IMR-90 (cell line): ENCODE data around the gene ZNF469. TPM values are rescaled to one million over a fixed set of nuclear protein-coding genes. Genes with fewer than 3 reads are reported as not detected.
A peak's percentile ranks its signal among the peaks of the same experiment; 100 is the strongest.

Experiments
- ATAC-seq: fragments of 200-7000 bp; cut with Tn5 transposase; 2 replicates; pipeline ENCODE4 v1.9.1; 2020; ENCODE audit warnings: low read depth, mild to moderate bottlenecking, moderate library complexity
- BruUV-seq: library from RNA; stranded (reverse); fragments of 400-500 nt; replicated peaks from 2 replicates; lab custom pipeline; 2021; lab: Mats Ljungman, UMichigan
- CTCF ChIA-PET: fragments of 300-600 bp; formaldehyde crosslinking; extraction: SDS; loops from one replicate; lab custom pipeline; 2021; ENCODE audit warnings: antibody characterized with exemption; lab: Yijun Ruan, JAX
- POLR2A ChIA-PET: fragments of 300-600 bp; sonication (Branson Sonifier 250); formaldehyde crosslinking; loops from one replicate; lab custom pipeline; 2022; ENCODE audit warnings: antibody characterized with exemption; ENCODE audit not compliant: unreplicated experiment; lab: Charles Lee
- DNase-seq: peaks from one replicate; pipeline ENCODE4 v3.0.0; 2013
- H2AFZ ChIP-seq: replicated peaks from 2 replicates; pipeline ENCODE3; 2013; ENCODE audit warnings: low read length, mild to moderate bottlenecking; ENCODE audit not compliant: poor library complexity
- H2AK5ac ChIP-seq: 2 replicates; pipeline ENCODE4 v1.6.1; 2013; ENCODE audit warnings: low read depth, low read length, inconsistent platforms
- H2AK9ac ChIP-seq: replicated peaks from 2 replicates; pipeline ENCODE3; 2013; ENCODE audit warnings: mild to moderate bottlenecking, low read depth, low read length, moderate library complexity; ENCODE audit not compliant: poor library complexity
- H2BK120ac ChIP-seq: 2 replicates; pipeline ENCODE4 v1.6.1; 2013; ENCODE audit warnings: low read depth, low read length, inconsistent platforms
- H2BK15ac ChIP-seq: 3 replicates; pipeline ENCODE4 v1.6.1; 2013; ENCODE audit warnings: low read depth, low read length, inconsistent platforms
- H2BK20ac ChIP-seq: 2 replicates; pipeline ENCODE4 v1.6.1; 2013; ENCODE audit warnings: low read depth, mild to moderate bottlenecking, inconsistent platforms, low read length, moderate library complexity
- H2BK5ac ChIP-seq: 2 replicates; pipeline ENCODE4 v1.6.1; 2013; ENCODE audit warnings: mild to moderate bottlenecking, low read depth, low read length, inconsistent platforms; ENCODE audit not compliant: poor library complexity, severe bottlenecking
- H3K14ac ChIP-seq: replicated peaks from 2 replicates; pipeline ENCODE4 v1.6.1; 2013; ENCODE audit warnings: low read depth, low read length, inconsistent platforms
- H3K18ac ChIP-seq: 2 replicates; pipeline ENCODE4 v1.6.1; 2013; ENCODE audit warnings: low read depth, low read length, control low read depth
- H3K23ac ChIP-seq: 2 replicates; pipeline ENCODE4 v1.6.1; 2013; ENCODE audit warnings: low read depth, low read length, inconsistent platforms
- H3K27ac ChIP-seq: 2 replicates; pipeline ENCODE4 v1.5.1; 2013; ENCODE audit warnings: mild to moderate bottlenecking, control low read depth, low read length; ENCODE audit not compliant: insufficient read depth
- H3K27me3 ChIP-seq: 2 replicates; pipeline ENCODE4 v1.6.1; 2013; ENCODE audit warnings: low read length; ENCODE audit not compliant: control insufficient read depth, insufficient read depth
- H3K36me3 ChIP-seq: 2 replicates; pipeline ENCODE4 v1.6.1; 2013; ENCODE audit warnings: low read length, mixed read lengths; ENCODE audit not compliant: control insufficient read depth, insufficient read depth
- H3K4ac ChIP-seq: 2 replicates; pipeline ENCODE4 v1.6.1; 2013; ENCODE audit warnings: low read depth, low read length, inconsistent platforms
- H3K4me1 ChIP-seq: 2 replicates; pipeline ENCODE4 v1.6.1; 2013; ENCODE audit warnings: low read length, mixed read lengths; ENCODE audit not compliant: control insufficient read depth, insufficient read depth
- H3K4me2 ChIP-seq: 2 replicates; pipeline ENCODE4 v1.6.1; 2013; ENCODE audit warnings: low read depth, mild to moderate bottlenecking, control low read depth, low read length, moderate library complexity
- H3K4me3 ChIP-seq: 2 replicates; pipeline ENCODE4 v1.5.1; 2013; ENCODE audit warnings: low read depth, mild to moderate bottlenecking, control low read depth, low read length, moderate library complexity; ENCODE audit not compliant: insufficient read depth
- H3K56ac ChIP-seq: 2 replicates; pipeline ENCODE4 v1.6.1; 2013; ENCODE audit warnings: low read length, inconsistent platforms; ENCODE audit not compliant: insufficient read depth; ENCODE audit errors: extremely low read depth
- H3K79me1 ChIP-seq, 2 experiments: 2 replicates each; pipeline ENCODE4 v1.6.1; 2013; ENCODE audit warnings: low read length in 2 of 2, inconsistent platforms in 1 of 2, low read depth in 1 of 2
- H3K9ac ChIP-seq: 2 replicates; pipeline ENCODE4 v1.6.1; 2013; ENCODE audit warnings: low read depth, low read length, control low read depth
- H3K9me1 ChIP-seq: 2 replicates; pipeline ENCODE4 v1.6.1; 2013; ENCODE audit warnings: low read length, inconsistent platforms; ENCODE audit not compliant: insufficient read depth
- H3K9me3 ChIP-seq: 2 replicates; pipeline ENCODE4 v1.6.1; 2013; ENCODE audit warnings: low read length; ENCODE audit not compliant: control insufficient read depth, insufficient read depth
- H4K20me1 ChIP-seq: 2 replicates; pipeline ENCODE4 v1.6.1; 2013; ENCODE audit warnings: low read length, inconsistent platforms; ENCODE audit not compliant: insufficient read depth
- H4K5ac ChIP-seq: 2 replicates; pipeline ENCODE4 v1.6.1; 2013; ENCODE audit warnings: mild to moderate bottlenecking, low read depth, low read length, control low read depth
- H4K8ac ChIP-seq, 2 experiments: 2 replicates each; pipeline ENCODE4 v1.6.1; 2013; ENCODE audit warnings: low read depth in 2 of 2, low read length in 2 of 2, control low read depth in 1 of 2, inconsistent platforms in 1 of 2
- H4K91ac ChIP-seq: 2 replicates; pipeline ENCODE4 v1.6.1; 2013; ENCODE audit warnings: low read depth, low read length, inconsistent platforms; ENCODE audit not compliant: insufficient read depth
- CEBPB ChIP-seq: IDR thresholded peaks from 2 replicates; pipeline ENCODE4 v1.6.1; 2012; ENCODE audit warnings: low read depth, low read length, improper control_type of control experiment
- RCOR1 ChIP-seq: IDR thresholded peaks from 2 replicates; pipeline ENCODE4 v1.6.1; 2012; ENCODE audit warnings: mild to moderate bottlenecking, low read length, improper control_type of control experiment; ENCODE audit not compliant: insufficient replicate concordance
- WGBS, 2 experiments: methylation state at CpG; one replicate each; pipeline versions ENCODE4 v1.1.5 to v1.1.7; 2013; ENCODE audit warnings: missing lambda C conversion rate in 2 of 2; ENCODE audit not compliant: insufficient read length in 1 of 2; ENCODE audit errors: extremely low coverage in 2 of 2; 5-methylcytosine and 5-hydroxymethylcytosine counted together
- dilution Hi-C: fragments of 300-500 bp; cut with HindIII; formaldehyde crosslinking; loops from one replicate; pipeline ENCODE4 v1.14.3; 2018; ENCODE audit warnings: low sequenced_read_pairs; ENCODE audit not compliant: unreplicated experiment
- in situ Hi-C: fragments of 300-500 bp; cut with MboI; formaldehyde crosslinking; loops from 3 replicates; pipeline ENCODE4 v1.14.3; 2019; ENCODE audit warnings: low sequenced_read_pairs, inconsistent platforms, mixed read lengths
- intact Hi-C: fragments of 100-400 bp; cut with micrococcal nuclease; formaldehyde crosslinking; loops from 2 replicates; pipeline ENCODE4 v1.10.0; 2022
- polyA plus RNA-seq, 3 experiments: library from polyadenylated mRNA; depleted of rRNA; stranded (reverse); fragments of >200 nt; gene quantifications; 2 replicates each; pipeline ENCODE4 v1.2.3, GENCODE V29; 2012; ENCODE audit warnings: low replicate concordance in 1 of 3
- total RNA-seq: library from RNA; depleted of rRNA; stranded (reverse); fragments of >200 nt; gene quantifications from 2 replicates; pipeline ENCODE4 v1.2.3, GENCODE V29; 2012

ZNF469 gene
- total and polyA plus RNA-seq, 2 of the 4 experiments (the other 2 are of a cell fraction), result 1.1 to 13.3 TPM

DNA sequence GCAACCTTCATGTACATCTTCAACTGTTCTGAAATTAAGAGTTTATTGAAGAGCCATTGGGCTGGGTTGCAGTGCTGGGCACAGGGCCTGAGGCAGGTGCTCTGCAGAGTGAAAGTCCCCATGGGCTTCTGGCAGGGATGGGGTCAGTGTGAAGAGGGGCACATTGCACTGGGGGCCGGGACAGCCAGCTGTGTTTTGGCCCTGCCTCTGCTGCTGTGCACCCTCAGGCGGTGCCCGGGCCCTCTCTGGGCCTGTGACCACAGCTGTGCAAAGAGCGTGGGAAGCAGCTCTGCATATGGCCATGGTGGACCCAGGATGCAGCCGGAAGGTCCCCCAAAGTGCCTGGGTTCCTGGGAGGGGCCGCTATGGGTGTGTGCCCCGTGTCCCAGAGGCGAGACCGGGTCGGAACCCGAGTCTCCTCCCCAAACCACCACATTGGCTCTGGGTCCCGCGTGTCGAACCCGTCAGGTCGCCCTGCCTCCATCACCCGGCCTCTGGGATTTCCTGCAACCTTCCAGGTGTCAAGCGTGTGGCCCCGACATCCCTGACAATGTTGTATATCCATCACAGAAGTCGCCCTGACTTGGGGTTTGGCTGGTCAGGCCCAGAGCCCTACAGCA, 38.2 kb upstream of the ZNF469 start:
- Histone ChIP-seq H4K20me1 (no peaks in the 10 kb centered on the region), H3K27ac (no peak overlapping the region), H3K14ac (no peak overlapping the region), H3K23ac (no peak overlapping the region), H2BK20ac (no peak overlapping the region), H2AK9ac (no peak overlapping the region), H3K27me3 (no peaks in the 10 kb centered on the region), H3K4me3 (no peak overlapping the region), H4K8ac (no peak overlapping the region), H2AK5ac (peak overlapping the region; percentile 35; the same call in 1 of the 2 replicates), H3K4me1 (no peaks in the 10 kb centered on the region), H3K9ac (no peak overlapping the region), H3K9me3 (peaks cover 13% of the 10 kb centered on the region), H3K36me3 (no peaks in the 10 kb centered on the region), H2BK5ac (no peak overlapping the region), H3K56ac (no peak overlapping the region), H3K18ac (no peak overlapping the region), H3K9me1 (peaks cover 5% of the 10 kb centered on the region; the same call in 1 of the 2 replicates), H2BK120ac (no peak overlapping the region), H2AFZ (no peak overlapping the region), H2BK15ac (0 out of 3 replicates have a peak overlapping the region, but pooled peaks have one; percentile 21), H3K79me1 (no peaks in the 10 kb centered on the region), H3K4ac (no peak overlapping the region), H4K5ac (no peak overlapping the region), H4K91ac (no peak overlapping the region), H3K4me2 (no peak overlapping the region)
- POLR2A ChIA-PET, result no interaction called here
- DNase-seq (no peak), ATAC-seq (no peak)
- 94% methylated on average over 10 of the region's 20 CpGs; no CpG with 5 or more reads in 1 of the 2 experiments for WGBS, 2 experiments
- no peak for TF ChIP-seq CEBPB
- TF ChIP-seq RCOR1, result no peak
- intact Hi-C loops (no loop called here), dilution Hi-C loops (no loop called here), in situ Hi-C loops (no loop called here)
- no TSS peak for BruUV-seq
- CTCF ChIA-PET, result no interaction called here
